Measurements from ENCODE around the gene HSF5. TPM values are rescaled to one million over a fixed set of nuclear protein-coding genes. Genes with fewer than 3 reads are reported as not detected.
"Not testable (repeated sequence)": the region's sequence is repeated elsewhere in the genome, so short reads cannot be mapped to it uniquely, and the experiment has no call there.

The HSF5 gene
- total RNA-seq, 1 experiment from 2014 or later, result not detected

DNA sequence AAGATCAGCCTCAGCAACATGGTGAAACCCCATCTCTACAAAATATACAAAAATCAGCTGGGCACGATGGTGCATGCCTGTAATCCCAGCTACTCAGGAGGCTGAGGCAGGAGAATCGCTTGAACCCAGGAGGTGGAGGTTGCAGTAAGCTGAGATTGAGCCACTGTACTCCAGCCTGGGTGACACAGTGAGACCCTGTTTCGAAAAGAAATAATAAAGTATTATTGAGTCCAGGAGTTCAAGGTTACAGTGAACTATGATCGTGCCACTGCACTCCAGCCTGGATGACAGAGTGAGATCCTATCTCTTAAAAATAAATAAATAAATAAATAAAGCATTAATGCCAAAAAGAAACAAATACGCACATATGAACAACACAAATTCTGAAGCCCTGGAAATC is 6.4 kb downstream of the HSF5 start:
- H3K9ac ChIP-seq (ENCODE audit: low read length); H3K79me2 ChIP-seq (ENCODE audit: insufficient read depth, low read length); CTCF ChIA-PET; RAD21 ChIA-PET (ENCODE audit: low non-redundant PET in 1 of 2, low total read pairs in 2 of 2, uncharacterized antibody in 2 of 2, unreplicated experiment in 2 of 2); ATAC-seq; BruUV-seq (replicated peaks); H3K36me3 ChIP-seq (ENCODE audit: control insufficient read depth in 1 of 2, insufficient read depth in 2 of 2, low read length in 2 of 2); H3K27ac ChIP-seq (ENCODE audit: low read depth, low read length); H3K4me1 ChIP-seq (ENCODE audit: control insufficient read depth in 1 of 2, insufficient read depth in 2 of 2, low read length in 2 of 2); H4K20me1 ChIP-seq (ENCODE audit: insufficient read depth); H2AFZ ChIP-seq (ENCODE audit: low read depth, low read length, poor library complexity, severe bottlenecking); DNase-seq (ENCODE audit: low read depth, low spot score); H3K9me2 ChIP-seq (ENCODE audit: insufficient read depth); intact Hi-C loops (cut with micrococcal nuclease); POLR2A ChIA-PET; H3K4me2 ChIP-seq (ENCODE audit: low read length); H3K27me3 ChIP-seq (ENCODE audit: insufficient read depth, low read length); H3K4me3 ChIP-seq (replicated peaks in 1 of 2; ENCODE audit: low read depth in 1 of 2, low read length in 2 of 2); H3K9me3 ChIP-seq (ENCODE audit: control insufficient read depth in 1 of 2, insufficient read depth in 1 of 2, low read depth in 1 of 2, low read length in 2 of 2): not testable (repeated sequence)

DNA sequence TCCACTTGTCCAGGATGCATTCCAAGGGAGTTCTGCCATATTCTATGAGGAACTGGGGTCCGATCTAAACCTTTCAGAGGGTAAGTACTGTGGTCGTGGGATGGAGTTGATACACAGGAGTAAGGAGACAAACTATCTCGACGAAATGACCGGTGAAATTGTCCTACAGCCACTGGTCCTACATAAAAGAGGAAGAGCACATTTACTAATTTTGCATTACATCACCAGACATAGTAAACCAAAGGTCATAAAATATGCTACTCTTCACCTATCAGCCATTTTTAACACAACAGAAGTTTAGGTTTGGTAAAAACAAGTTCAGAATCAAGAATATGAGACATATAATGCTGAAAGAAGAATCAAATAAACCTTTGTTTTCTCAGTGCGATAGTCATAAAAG is 8.1 kb downstream of the HSF5 start:
- no TSS peak for BruUV-seq (replicated peaks)
- POLR2A ChIA-PET, result no interaction called here
- CTCF ChIA-PET, result no interaction called here
- intact Hi-C loops (cut with micrococcal nuclease), result no loop called here
- Histone ChIP-seq H3K9ac (ENCODE audit: low read length) (no peak overlapping the region), H3K79me2 (ENCODE audit: insufficient read depth, low read length) (no peaks in the 10 kb centered on the region), H3K27ac (ENCODE audit: low read depth, low read length) (no peak overlapping the region), H2AFZ (ENCODE audit: low read depth, low read length, poor library complexity, severe bottlenecking) (no peak overlapping the region), H3K9me3 (ENCODE audit: control insufficient read depth in 1 of 2, insufficient read depth in 1 of 2, low read depth in 1 of 2, low read length in 2 of 2) (no peaks in the 10 kb centered on the region), H3K4me3 (replicated peaks in 1 of 2; ENCODE audit: low read depth in 1 of 2, low read length in 2 of 2) (no peak overlapping the region), H3K27me3 (ENCODE audit: insufficient read depth, low read length) (0 out of 2 replicates have a peak, but pooled peaks cover 3% of the 10 kb centered on the region), H4K20me1 (ENCODE audit: insufficient read depth) (no peaks in the 10 kb centered on the region), H3K36me3 (ENCODE audit: control insufficient read depth in 1 of 2, insufficient read depth in 2 of 2, low read length in 2 of 2) (no peaks in the 10 kb centered on the region), H3K9me2 (ENCODE audit: insufficient read depth) (no peaks in the 10 kb centered on the region), H3K4me2 (ENCODE audit: low read length) (no peak overlapping the region), H3K4me1 (ENCODE audit: control insufficient read depth in 1 of 2, insufficient read depth in 2 of 2, low read length in 2 of 2) (no peaks in the 10 kb centered on the region)
- ATAC-seq (no peak), DNase-seq (ENCODE audit: low read depth, low spot score) (no peak)
- RAD21 ChIA-PET (ENCODE audit: low non-redundant PET in 1 of 2, low total read pairs in 2 of 2, uncharacterized antibody in 2 of 2, unreplicated experiment in 2 of 2), result no interaction called here
- TF ChIP-seq ZFX (IDR thresholded peaks at IDR 0.05), result no peak
- TF ChIP-seq EZH2 (IDR thresholded peaks at IDR 0.05), result no peak
- TF ChIP-seq, protein P1, sequence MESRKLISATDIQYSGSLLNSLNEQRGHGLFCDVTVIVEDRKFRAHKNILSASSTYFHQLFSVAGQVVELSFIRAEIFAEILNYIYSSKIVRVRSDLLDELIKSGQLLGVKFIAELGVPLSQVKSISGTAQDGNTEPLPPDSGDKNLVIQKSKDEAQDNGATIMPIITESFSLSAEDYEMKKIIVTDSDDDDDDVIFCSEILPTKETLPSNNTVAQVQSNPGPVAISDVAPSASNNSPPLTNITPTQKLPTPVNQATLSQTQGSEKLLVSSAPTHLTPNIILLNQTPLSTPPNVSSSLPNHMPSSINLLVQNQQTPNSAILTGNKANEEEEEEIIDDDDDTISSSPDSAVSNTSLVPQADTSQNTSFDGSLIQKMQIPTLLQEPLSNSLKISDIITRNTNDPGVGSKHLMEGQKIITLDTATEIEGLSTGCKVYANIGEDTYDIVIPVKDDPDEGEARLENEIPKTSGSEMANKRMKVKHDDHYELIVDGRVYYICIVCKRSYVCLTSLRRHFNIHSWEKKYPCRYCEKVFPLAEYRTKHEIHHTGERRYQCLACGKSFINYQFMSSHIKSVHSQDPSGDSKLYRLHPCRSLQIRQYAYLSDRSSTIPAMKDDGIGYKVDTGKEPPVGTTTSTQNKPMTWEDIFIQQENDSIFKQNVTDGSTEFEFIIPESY (IDR thresholded peaks at IDR 0.05; ENCODE audit: extremely low read depth, insufficient replicate concordance, low read length), result no peak
